ENCODE measurements around the gene QSOX1. TPM values are rescaled to one million over a fixed set of nuclear protein-coding genes. Genes with fewer than 3 reads are reported as not detected.

The QSOX1 gene
- total and polyA plus RNA-seq, 2 of the 4 experiments (the other 2 are of a cell fraction): 102 to 791 TPM

DNA sequence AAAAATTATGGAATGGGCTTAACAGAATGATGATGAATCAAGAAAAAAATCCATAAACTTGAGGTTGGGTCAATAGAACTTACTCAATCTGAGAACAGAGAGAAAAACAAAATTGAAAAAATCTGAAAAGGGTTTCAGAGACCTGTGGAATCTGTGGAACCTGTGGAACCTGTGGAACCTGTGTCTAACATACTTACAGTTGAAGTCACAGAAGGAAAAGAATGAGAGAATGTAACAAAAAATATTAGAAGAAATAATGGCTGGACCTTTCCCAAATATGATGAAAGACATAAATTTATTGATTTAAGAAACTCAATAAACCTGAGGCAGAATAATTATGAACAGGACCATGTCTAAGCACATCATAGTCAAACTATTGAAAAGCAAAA lies 17.7 kb upstream of the QSOX1 start:
- dilution Hi-C loops (cut with HindIII; ENCODE audit: low sequenced_read_pairs, unreplicated experiment): no loop called here

More for the DNA sequence above, 17.7 kb upstream of the QSOX1 start:
- H2AFZ ChIP-seq (replicated peaks; ENCODE audit: low read length, poor library complexity): no peak overlapping the region
- H2BK15ac ChIP-seq (ENCODE audit: low read depth, low read length): no peak overlapping the region
- H3K4me2 ChIP-seq (ENCODE audit: low read depth, low read length): no peak overlapping the region
- H2BK20ac ChIP-seq (ENCODE audit: low read depth, low read length): no peak overlapping the region
- CTCF ChIA-PET: interaction anchor here (1.3 kb wide), 1 partner anchor 13 kb away, joined by 4 read pairs; no protein-coding TSS in a partner anchor
- no peak overlapping the region for H4K91ac ChIP-seq (ENCODE audit: insufficient read depth, low read depth, low read length)
- H3K56ac ChIP-seq (ENCODE audit: extremely low read depth, insufficient read depth, low read length): no peak overlapping the region
- no peaks in the 10 kb centered on the region for H3K27me3 ChIP-seq (ENCODE audit: control insufficient read depth, insufficient read depth, low read length)
- no peak overlapping the region for H3K27ac ChIP-seq (ENCODE audit: insufficient read depth, low read length)
- no peak overlapping the region for H3K18ac ChIP-seq (ENCODE audit: low read depth, low read length)
- no peak overlapping the region for H2BK120ac ChIP-seq (ENCODE audit: low read depth, low read length)
- no TSS peak for BruUV-seq (replicated peaks)
- H3K9me3 ChIP-seq (ENCODE audit: control insufficient read depth, insufficient read depth, low read length): peaks cover 3% of the 10 kb centered on the region
- no peak for DNase-seq
- no peaks in the 10 kb centered on the region for H4K20me1 ChIP-seq (ENCODE audit: insufficient read depth, low read length)
- no peak overlapping the region for H2AK9ac ChIP-seq (replicated peaks; ENCODE audit: low read depth, low read length, poor library complexity)
- 0 out of 2 replicates have a peak, but pooled peaks cover 5% of the 10 kb centered on the region for H3K9me1 ChIP-seq (ENCODE audit: insufficient read depth, low read length)
- H3K79me1 ChIP-seq (ENCODE audit: low read depth in 1 of 2, low read length in 2 of 2): no peaks in the 10 kb centered on the region
- H3K36me3 ChIP-seq (ENCODE audit: control insufficient read depth, insufficient read depth, low read length): no peaks in the 10 kb centered on the region
- POLR2A ChIA-PET (ENCODE audit: unreplicated experiment): no interaction called here
- no peak overlapping the region for H4K5ac ChIP-seq (ENCODE audit: low read depth, low read length)
- in situ Hi-C loops (cut with MboI; ENCODE audit: low sequenced_read_pairs) (no loop called here), intact Hi-C loops (cut with micrococcal nuclease) (no loop called here)
- TF ChIP-seq RCOR1 (IDR thresholded peaks at IDR 0.05; ENCODE audit: insufficient replicate concordance, low read length): no peak
- TF ChIP-seq POLR2A (IDR thresholded peaks at IDR 0.05; ENCODE audit: low read depth, low read length): no peak
- TF ChIP-seq CHD1 (IDR thresholded peaks at IDR 0.05; ENCODE audit: low read depth, low read length): no peak
- TF ChIP-seq, protein P1, sequence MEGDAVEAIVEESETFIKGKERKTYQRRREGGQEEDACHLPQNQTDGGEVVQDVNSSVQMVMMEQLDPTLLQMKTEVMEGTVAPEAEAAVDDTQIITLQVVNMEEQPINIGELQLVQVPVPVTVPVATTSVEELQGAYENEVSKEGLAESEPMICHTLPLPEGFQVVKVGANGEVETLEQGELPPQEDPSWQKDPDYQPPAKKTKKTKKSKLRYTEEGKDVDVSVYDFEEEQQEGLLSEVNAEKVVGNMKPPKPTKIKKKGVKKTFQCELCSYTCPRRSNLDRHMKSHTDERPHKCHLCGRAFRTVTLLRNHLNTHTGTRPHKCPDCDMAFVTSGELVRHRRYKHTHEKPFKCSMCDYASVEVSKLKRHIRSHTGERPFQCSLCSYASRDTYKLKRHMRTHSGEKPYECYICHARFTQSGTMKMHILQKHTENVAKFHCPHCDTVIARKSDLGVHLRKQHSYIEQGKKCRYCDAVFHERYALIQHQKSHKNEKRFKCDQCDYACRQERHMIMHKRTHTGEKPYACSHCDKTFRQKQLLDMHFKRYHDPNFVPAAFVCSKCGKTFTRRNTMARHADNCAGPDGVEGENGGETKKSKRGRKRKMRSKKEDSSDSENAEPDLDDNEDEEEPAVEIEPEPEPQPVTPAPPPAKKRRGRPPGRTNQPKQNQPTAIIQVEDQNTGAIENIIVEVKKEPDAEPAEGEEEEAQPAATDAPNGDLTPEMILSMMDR (conservative IDR thresholded peaks at IDR 0.05; ENCODE audit: low read depth, low read length): no peak
- no peak for TF ChIP-seq RAD21 (IDR thresholded peaks at IDR 0.05; ENCODE audit: low read length)
- TF ChIP-seq MAZ (IDR thresholded peaks at IDR 0.05; ENCODE audit: borderline replicate concordance, low read depth, low read length): no peak
- no peak for TF ChIP-seq RFX5 (IDR thresholded peaks at IDR 0.05; ENCODE audit: low read depth, low read length)
- TF ChIP-seq MXI1 (IDR thresholded peaks at IDR 0.05; ENCODE audit: borderline replicate concordance, low read depth, low read length): no peak
- no peak for TF ChIP-seq BHLHE40 (IDR thresholded peaks at IDR 0.05; ENCODE audit: low read depth, low read length)
- TF ChIP-seq MAFK (IDR thresholded peaks at IDR 0.05; ENCODE audit: low read depth, low read length): no peak
- TF ChIP-seq NFE2L2 (IDR thresholded peaks at IDR 0.05; ENCODE audit: low read depth, low read length): no peak
- no peak for TF ChIP-seq USF2 (IDR thresholded peaks at IDR 0.05; ENCODE audit: low read depth, low read length)
- H3K9ac ChIP-seq (ENCODE audit: low read depth, low read length): no peak overlapping the region
- H2AK5ac ChIP-seq (ENCODE audit: low read depth, low read length): no peak overlapping the region
- H3K4ac ChIP-seq (ENCODE audit: low read depth, low read length): no peak overlapping the region
- H2BK5ac ChIP-seq (ENCODE audit: low read depth, low read length, poor library complexity, severe bottlenecking): no peak overlapping the region
- H4K8ac ChIP-seq (ENCODE audit: low read depth in 2 of 2, low read length in 2 of 2): no peak overlapping the region
- H3K23ac ChIP-seq (ENCODE audit: low read depth, low read length): no peak overlapping the region
- H3K4me3 ChIP-seq (ENCODE audit: insufficient read depth, low read depth, low read length): no peak overlapping the region
- H3K4me1 ChIP-seq (ENCODE audit: control insufficient read depth, insufficient read depth, low read length): peaks cover 9% of the 10 kb centered on the region
- no peak for ATAC-seq (ENCODE audit: low read depth)
- H3K14ac ChIP-seq (replicated peaks; ENCODE audit: low read depth, low read length): no peak overlapping the region
